MM.1S (cell line): ENCODE measurements around the gene RASGRF2.

Experiments used
- EZH2 ChIP-seq: fragments of 300-600 bp; sonication (generic); optimal IDR thresholded peaks from 2 replicates; pipeline ENCODE3; 2017; ENCODE audit warnings: low read depth, mild to moderate bottlenecking, antibody characterized with exemption, low read length, mixed read lengths
- EZH2phosphoT487 ChIP-seq: fragments of 300-600 bp; sonication (generic); IDR thresholded peaks from 2 replicates; pipeline ENCODE4 v1.6.1; 2018; ENCODE audit warnings: antibody characterized with exemption, low read length
- TF ChIP-seq, protein P1 (sequence below): fragments of 300-600 bp; sonication (generic); IDR thresholded peaks from 2 replicates; pipeline ENCODE4 v1.5.1; 2016; ENCODE audit warnings: antibody characterized with exemption, low read length, mixed read lengths

DNA sequence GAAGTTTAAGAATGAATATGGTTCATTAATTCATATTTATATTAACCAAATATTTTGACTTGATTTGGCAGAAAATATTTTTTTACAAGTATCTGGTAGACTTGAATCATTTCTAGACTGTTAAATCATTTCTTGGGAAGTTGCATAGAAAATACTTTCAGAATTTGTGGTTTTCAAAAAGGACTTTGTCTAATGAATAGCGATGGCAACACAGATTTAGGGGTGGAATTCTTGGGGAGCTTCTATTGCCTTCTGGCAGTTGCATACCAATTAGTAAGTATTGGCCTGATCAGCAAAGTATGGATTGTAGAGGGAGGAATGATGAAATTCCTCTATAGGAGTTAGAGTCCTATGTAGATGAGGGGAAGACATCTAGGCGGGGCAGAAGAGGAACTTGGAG is 204.3 kb downstream of the RASGRF2 start:
- TF ChIP-seq, protein P1, sequence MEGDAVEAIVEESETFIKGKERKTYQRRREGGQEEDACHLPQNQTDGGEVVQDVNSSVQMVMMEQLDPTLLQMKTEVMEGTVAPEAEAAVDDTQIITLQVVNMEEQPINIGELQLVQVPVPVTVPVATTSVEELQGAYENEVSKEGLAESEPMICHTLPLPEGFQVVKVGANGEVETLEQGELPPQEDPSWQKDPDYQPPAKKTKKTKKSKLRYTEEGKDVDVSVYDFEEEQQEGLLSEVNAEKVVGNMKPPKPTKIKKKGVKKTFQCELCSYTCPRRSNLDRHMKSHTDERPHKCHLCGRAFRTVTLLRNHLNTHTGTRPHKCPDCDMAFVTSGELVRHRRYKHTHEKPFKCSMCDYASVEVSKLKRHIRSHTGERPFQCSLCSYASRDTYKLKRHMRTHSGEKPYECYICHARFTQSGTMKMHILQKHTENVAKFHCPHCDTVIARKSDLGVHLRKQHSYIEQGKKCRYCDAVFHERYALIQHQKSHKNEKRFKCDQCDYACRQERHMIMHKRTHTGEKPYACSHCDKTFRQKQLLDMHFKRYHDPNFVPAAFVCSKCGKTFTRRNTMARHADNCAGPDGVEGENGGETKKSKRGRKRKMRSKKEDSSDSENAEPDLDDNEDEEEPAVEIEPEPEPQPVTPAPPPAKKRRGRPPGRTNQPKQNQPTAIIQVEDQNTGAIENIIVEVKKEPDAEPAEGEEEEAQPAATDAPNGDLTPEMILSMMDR = no peak
- TF ChIP-seq EZH2 = no peak
- no peak for TF ChIP-seq EZH2phosphoT487
